T-helper 1 cell treated with Interleukin-12 subunit alpha and Interleukin-12 subunit beta and Interleukin-4 antibody, amounts not matched to agents 30 ng/mL and 1 ng/mL, for 36 hours (primary cell): ENCODE measurements around the gene SENP3. TPM values are rescaled to one million over a fixed set of nuclear protein-coding genes. Genes with fewer than 3 reads are reported as not detected.

Experiments
- intact Hi-C: fragments of 100-400 bp; cut with micrococcal nuclease; formaldehyde crosslinking; loops from one replicate; pipeline ENCODE4 v1.15.1; 2024
- total RNA-seq: library from RNA; stranded (reverse); gene quantifications from 2 replicates; pipeline ENCODE4 v1.2.3, GENCODE V29; 2022

Gene SENP3
- total RNA-seq, result 55.0 and 58.3 TPM in 2 replicates

GRCh38 chr17:7561589-7562207, at the start of gene SENP3:
Gene SENP3, plus strand, starts transcription at chr17:7561919. Its CDS starts 1,158 bp downstream, at chr17:7563077.
- intact Hi-C loops, result loop anchor here (1.0 kb wide), 13 partner anchors 9 to 309 kb away; partner anchors contain the start of genes ELP5, MPDU1, POLR2A and TMEM102

DNA sequence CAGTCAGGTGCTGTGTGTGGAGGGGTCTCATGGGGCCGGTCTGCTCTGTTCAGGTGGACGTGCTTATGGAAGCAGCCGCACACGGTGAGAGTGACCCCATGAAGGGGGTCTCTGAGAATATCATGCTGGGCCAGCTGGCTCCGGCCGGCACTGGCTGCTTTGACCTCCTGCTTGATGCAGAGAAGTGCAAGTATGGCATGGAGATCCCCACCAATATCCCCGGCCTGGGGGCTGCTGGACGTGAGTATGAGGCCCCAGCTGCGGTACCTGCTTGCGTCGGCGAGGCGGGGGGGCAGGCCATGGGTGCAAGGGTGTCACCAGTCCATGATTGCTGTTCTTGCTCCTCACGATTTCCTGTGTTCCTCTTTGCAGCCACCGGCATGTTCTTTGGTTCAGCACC, 49.6 kb upstream of the SENP3 start:
- intact Hi-C loops, result no loop called here

- intact Hi-C loops, result no loop called here
Observed at GRCh38 chr17:7512824-7513540, 48.7 kb upstream of the SENP3 start.

GRCh38 chr17:7513850-7514419, 47.8 kb upstream of the SENP3 start:
- intact Hi-C loops, result loop anchor here (1.0 to 2.0 kb wide), 3 partner anchors 35 to 75 kb away; partner anchors contain the start of genes SENP3 and TNFSF12

- intact Hi-C loops, result loop anchor here (2.0 kb wide), 1 partner anchor 33 kb away; the partner anchor contains the start of gene TNFSF12
Observed at GRCh38 chr17:7515911-7516610, 45.7 kb upstream of the SENP3 start.

- intact Hi-C loops, result loop anchor here (1.0 to 10.0 kb wide), 3 partner anchors 26 to 152 kb away; partner anchors contain the start of genes SENP3 and TNFSF12
Observed at GRCh38 chr17:7523033-7523432, 38.7 kb upstream of the SENP3 start.

GRCh38 chr17:7528842-7529241, 32.9 kb upstream of the SENP3 start:
- intact Hi-C loops, result loop anchor here (10.0 kb wide), 1 partner anchor 146 kb away; no protein-coding TSS in a partner anchor

DNA sequence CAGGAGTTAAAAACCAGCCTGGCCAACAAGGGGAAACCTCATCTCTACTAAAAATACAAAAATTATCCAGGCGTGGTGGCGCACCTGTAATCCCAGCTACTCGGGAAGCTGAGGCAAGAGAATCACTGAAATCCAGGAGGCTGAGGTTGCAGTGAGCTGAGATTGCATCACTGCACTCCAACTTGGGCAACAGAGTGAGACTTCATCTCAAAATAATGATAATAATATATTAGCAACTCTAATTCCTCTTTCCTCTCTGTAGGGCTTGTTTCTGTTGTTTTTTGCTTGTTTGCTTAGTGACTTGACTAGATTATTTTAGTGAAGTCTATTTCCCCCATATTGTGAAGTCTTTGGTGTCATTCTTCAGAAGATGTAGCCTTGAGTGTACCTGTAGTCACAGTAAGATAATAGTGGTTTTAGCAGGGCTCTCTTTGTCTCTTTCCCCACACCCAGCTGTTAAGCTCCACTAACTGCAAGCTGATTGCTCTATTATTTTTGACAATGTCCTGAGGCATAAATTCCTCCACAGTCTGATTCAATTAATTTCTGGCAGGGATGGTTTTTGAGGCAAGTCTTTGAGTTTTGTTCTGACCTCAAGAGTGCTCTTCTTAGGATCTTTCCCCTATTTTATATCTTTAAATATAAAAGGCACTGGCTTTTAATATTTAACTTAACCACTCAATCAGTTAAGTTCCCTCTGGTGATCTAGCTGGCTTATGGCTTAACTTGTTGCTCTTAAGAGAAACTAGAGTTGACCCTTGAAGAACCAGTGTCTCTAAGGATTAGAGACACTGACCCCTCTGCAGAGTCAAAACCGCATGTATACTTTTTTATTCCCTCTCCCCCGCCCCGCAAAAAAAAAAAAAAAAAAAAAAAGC, 31.5 kb upstream of the SENP3 start:
- intact Hi-C loops, result no loop called here

GRCh38 chr17:7538050-7538449, 23.7 kb upstream of the SENP3 start:
- intact Hi-C loops, result no loop called here

DNA sequence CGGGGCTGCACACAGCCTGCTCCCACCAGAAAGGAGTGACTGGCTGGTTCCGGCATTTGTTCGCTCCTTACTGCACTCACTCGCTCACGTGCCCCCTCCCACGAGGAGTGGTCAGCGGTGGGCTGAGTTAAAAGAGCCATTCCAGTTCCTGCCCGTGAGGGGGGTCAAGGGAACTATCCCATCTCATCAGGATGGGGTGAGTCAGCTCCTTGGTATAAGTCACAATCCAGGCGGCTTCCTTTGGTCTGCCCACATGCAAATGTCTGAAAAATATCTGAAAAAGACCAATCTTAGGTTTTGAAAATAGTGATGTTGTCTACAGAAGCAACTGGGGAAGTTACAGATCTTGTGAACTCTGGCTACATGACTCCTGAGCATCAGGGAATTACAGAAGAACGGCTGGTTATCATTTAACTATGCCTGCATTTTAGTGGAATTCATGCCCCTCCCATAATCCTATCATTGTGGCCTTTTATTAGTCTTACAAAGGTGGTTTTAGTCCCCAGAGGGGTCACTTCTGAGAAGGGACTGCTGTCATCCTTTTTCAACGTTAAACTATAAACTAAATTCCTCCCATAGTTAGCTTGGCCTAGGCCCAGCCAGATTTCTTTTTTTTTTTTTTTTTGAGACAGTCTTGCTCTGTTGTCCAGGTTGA, 22.7 kb upstream of the SENP3 start:
- intact Hi-C loops, result no loop called here

- intact Hi-C loops, result no loop called here
Observed at GRCh38 chr17:7541074-7541621, 20.6 kb upstream of the SENP3 start.

DNA sequence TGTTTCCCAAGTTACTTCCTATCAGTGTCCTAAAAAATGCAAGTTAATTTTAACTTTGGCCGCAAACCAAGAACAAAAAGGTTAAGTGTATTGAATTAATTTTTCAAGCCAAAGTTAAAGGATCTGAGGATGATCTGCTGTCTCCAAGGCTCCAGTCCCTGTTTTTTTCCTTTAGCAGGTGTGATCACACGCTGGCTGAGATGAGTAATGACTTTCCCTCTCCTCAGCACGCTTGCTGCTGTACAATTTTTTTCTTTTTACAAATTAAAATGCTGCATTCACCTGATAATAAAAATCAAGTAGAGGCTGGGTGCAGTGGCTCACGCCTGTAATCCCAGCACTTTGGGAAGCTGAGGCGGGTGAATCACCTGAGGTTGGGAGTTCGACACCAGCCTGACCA, 16.8 kb upstream of the SENP3 start:
- intact Hi-C loops, result no loop called here

DNA sequence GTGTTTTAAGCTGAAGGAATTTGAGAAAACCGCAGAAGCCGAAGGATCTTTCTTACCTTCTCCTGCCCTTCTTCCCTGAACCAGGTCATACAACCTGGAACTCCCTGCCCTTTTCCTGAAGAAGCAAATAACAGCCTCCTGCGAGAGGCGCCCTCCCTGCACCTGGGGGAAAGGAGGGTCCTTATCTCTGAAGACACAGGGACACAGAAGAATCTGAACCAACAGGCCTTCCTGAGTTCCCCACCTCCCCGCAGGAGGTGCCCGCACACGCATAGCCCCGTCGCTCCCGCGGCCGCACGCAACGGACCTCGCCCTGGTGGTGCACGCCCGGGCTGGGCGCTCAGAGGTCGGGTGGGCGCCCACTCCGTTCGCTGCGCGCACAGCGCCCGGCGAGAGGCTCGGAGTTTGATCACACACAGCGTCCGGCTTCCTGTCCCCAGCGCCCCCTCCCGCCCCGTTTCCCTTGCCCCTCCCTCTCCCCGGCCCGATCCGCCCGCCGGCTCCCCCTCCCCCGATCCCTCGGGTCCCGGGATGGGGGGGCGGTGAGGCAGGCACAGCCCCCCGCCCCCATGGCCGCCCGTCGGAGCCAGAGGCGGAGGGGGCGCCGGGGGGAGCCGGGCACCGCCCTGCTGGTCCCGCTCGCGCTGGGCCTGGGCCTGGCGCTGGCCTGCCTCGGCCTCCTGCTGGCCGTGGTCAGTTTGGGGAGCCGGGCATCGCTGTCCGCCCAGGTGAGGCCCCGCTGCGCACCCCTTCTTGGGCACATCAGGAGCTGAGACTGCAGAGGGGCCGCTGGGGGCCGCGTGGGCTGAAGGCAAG, 12.9 kb upstream of the SENP3 start, which contains the start of gene TNFSF12:
Gene TNFSF12 (plus strand): TSS at position 474 of the 816 bp plus-strand sequence. CDS start 96 bp downstream, at position 570.
- intact Hi-C loops, result loop anchor here (2.0 kb wide), 2 partner anchors 26 to 34 kb away; no protein-coding TSS in a partner anchor

- intact Hi-C loops, result loop anchor here (2.0 kb wide), 2 partner anchors 27 to 35 kb away; no protein-coding TSS in a partner anchor
Observed at GRCh38 chr17:7549401-7550055, 12.2 kb upstream of the SENP3 start.

DNA sequence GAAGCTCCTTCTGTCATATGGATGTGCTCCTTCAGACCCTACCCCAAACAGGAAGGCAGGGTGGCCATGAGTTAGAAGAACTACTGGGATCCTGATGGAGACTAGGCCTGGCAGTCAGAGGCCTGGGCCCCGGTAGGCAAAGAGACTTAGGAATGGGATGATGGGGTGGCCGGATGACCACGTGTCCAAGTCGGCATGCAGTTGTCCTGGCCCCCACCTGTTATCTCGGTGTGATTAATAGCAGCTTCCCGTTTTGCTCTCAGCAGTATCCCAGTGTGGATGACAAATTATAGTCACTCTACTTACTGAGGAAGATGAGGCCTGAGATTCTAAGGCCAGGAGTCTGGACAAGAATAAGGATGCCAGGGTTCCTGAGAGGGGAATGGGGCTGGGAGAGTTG, 11.4 kb upstream of the SENP3 start:
- intact Hi-C loops, result no loop called here

DNA sequence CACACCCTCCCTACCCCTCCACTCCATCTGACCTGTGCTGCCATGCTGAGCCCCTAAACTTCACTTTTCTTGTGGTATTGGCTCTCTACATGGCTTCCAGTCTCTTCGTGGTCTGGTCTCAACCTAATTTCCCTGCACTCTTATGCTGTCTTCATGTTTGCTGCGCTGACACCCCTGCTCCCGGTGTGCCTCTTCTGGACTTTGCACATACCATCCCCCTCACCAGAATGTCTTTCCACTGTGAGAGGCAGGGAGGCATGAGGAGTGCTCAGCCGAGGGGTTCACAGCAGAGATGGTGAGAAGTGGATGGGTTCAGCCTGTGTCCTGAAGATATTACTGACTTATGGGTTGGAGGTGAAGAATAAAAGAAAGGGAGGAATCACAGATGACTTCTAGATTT, 10.3 kb upstream of the SENP3 start:
- intact Hi-C loops, result no loop called here

DNA sequence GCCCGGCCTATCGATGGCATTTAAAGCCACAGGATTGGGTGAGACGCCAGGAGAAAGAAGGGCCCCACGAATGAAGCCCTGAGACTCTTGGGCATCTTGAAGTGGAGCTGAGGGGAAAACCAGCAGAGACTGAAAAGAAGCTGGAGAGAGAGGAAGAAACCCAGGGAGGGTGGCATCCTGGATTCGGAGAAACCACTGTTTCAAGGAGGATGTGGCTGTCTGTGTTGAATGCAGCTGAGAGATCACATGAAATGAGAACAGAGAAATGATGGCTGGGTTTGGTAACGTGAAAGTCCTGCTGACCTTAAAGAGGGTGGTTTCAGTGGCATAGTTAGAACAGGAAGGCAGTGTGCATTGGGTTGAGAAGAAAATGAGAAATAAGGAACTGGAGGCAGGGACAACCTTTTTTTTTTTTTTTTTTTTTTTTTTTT, 9.1 kb upstream of the SENP3 start:
- intact Hi-C loops, result loop anchor here (1.0 to 2.0 kb wide), 3 partner anchors 9 to 97 kb away; partner anchors contain the start of genes POLR2A and SENP3

DNA sequence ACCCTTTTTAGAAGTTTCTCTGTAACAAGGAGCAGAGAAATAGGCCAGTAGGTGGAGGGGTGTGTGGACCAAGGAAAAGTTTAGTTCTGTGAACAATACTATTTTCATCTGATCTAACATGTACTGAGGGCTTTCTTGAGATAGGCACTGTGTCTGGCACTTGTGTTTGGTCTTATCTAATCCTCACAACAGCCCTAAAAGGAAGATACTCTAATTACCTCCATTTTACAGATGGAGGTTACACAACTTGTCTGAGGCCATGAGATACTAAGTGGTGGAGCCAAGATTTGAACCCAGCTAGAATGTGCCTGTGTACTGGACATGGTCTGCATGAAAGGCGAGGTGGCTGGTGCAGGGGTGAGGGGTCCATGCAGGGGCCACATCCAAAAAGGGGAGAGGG, 8.4 kb upstream of the SENP3 start:
- intact Hi-C loops, result loop anchor here (2.0 kb wide), 1 partner anchor 69 kb away; the partner anchor contains the start of gene POLR2A
